DOHH2 (cell line): Measurements from ENCODE around the gene L3MBTL3.

Experiments
- H3F3A ChIP-seq: fragments of 200-600 bp; sonication (generic), shearing (Covaris generic); 2 replicates; pipeline ENCODE4 v1.6.0; 2016; ENCODE audit warnings: antibody characterized with exemption, mild to moderate bottlenecking; ENCODE audit not compliant: control insufficient read depth, insufficient read depth
- H3K27ac ChIP-seq: fragments of 200-600 bp; sonication (generic); 2 replicates; pipeline ENCODE4 v1.5.1; 2014; ENCODE audit warnings: low read depth, mild to moderate bottlenecking, low read length, moderate library complexity
- H3K27me3 ChIP-seq: fragments of 200-600 bp; sonication (generic); 2 replicates; pipeline ENCODE4 v1.6.1; 2014; ENCODE audit warnings: mild to moderate bottlenecking, low read length, mixed read lengths; ENCODE audit not compliant: control insufficient read depth
- H3K36me3 ChIP-seq: fragments of 200-600 bp; sonication (generic); 2 replicates; pipeline ENCODE4 v1.6.1; 2014; ENCODE audit warnings: mild to moderate bottlenecking, low read length, moderate library complexity, mixed read lengths; ENCODE audit not compliant: control insufficient read depth
- H3K4me1 ChIP-seq: fragments of 200-600 bp; sonication (generic); 2 replicates; pipeline ENCODE4 v1.6.1; 2014; ENCODE audit warnings: mild to moderate bottlenecking, low read length, mixed read lengths; ENCODE audit not compliant: control insufficient read depth
- H3K4me2 ChIP-seq: fragments of 200-600 bp; sonication (generic); 2 replicates; pipeline ENCODE4 v1.6.0; 2014; ENCODE audit warnings: mild to moderate bottlenecking, low read length, moderate library complexity
- H3K4me3 ChIP-seq: fragments of 200-600 bp; sonication (generic); 2 replicates; pipeline ENCODE4 v1.5.1; 2014; ENCODE audit warnings: mild to moderate bottlenecking, low read length, mixed read lengths
- H3K79me2 ChIP-seq: fragments of 200-600 bp; sonication (generic); 2 replicates; pipeline ENCODE4 v1.6.1; 2014; ENCODE audit warnings: mild to moderate bottlenecking, low read length, mixed read lengths; ENCODE audit not compliant: control insufficient read depth
- H3K9me2 ChIP-seq: fragments of 200-600 bp; sonication (generic); replicated peaks from 2 replicates; pipeline ENCODE4 v1.6.1; 2014; ENCODE audit warnings: mild to moderate bottlenecking, low read length, mixed read lengths; ENCODE audit not compliant: control insufficient read depth
- H3K9me3 ChIP-seq: fragments of 200-600 bp; sonication (generic); 2 replicates; pipeline ENCODE4 v1.6.1; 2014; ENCODE audit warnings: antibody characterized with exemption, low read length, mixed read lengths; ENCODE audit not compliant: control insufficient read depth, insufficient read depth
- H4K20me1 ChIP-seq: fragments of 200-600 bp; sonication (generic); 2 replicates; pipeline ENCODE4 v1.6.0; 2014; ENCODE audit warnings: low read depth, mild to moderate bottlenecking, antibody characterized with exemption, low read length, moderate library complexity; ENCODE audit not compliant: control insufficient read depth, insufficient read depth
- CTCF ChIP-seq: fragments of 200-600 bp; sonication (generic); IDR thresholded peaks from one replicate; pipeline ENCODE4 v1.5.1; 2014; ENCODE audit warnings: antibody characterized with exemption, mild to moderate bottlenecking, low read depth, low read length; ENCODE audit not compliant: poor library complexity, severe bottlenecking
- EZH2phosphoT487 ChIP-seq: fragments of 200-600 bp; sonication (generic); IDR thresholded peaks from 2 replicates; pipeline ENCODE4 v1.6.1; 2017; ENCODE audit warnings: borderline replicate concordance, mild to moderate bottlenecking, antibody characterized with exemption, low read length, moderate library complexity, mixed read lengths

The L3MBTL3 gene

DNA sequence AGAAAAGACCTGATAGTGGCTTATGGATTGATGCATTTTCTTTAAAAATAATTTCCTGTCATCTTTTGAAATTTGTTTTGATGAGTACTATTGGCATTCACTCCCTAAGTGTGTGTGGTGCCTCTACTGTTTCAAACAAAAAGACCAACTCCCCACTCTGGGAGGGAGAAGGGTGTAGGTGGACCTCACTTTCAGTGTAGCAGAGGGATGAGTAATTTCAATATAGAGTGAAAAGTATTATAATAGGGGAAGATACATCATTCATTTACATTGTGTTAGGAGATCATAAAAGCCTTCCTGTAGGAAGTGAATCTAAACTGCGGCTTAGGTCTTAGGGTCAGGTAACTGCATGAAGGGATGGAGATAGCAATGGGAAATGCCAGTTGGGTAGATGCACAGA is 158.0 kb downstream of the L3MBTL3 start:
- no peaks in the 10 kb centered on the region for H3K36me3 ChIP-seq
- H3K4me1 ChIP-seq, result no peaks in the 10 kb centered on the region
- H3K4me2 ChIP-seq, result no peak overlapping the region
- no peaks in the 10 kb centered on the region for H3K79me2 ChIP-seq
- no peaks in the 10 kb centered on the region for H3F3A ChIP-seq
- H3K9me3 ChIP-seq, result no peaks in the 10 kb centered on the region
- no peak overlapping the region for H3K4me3 ChIP-seq
- H4K20me1 ChIP-seq, result no peaks in the 10 kb centered on the region
- no peak overlapping the region for H3K27ac ChIP-seq
- H3K27me3 ChIP-seq, result no peaks in the 10 kb centered on the region
- TF ChIP-seq EZH2phosphoT487 (no peak), CTCF (no peak)
- H3K9me2 ChIP-seq, result no peaks in the 10 kb centered on the region

GRCh38 chr6:130178692-130179091 is 160.3 kb downstream of the L3MBTL3 start:
- TF ChIP-seq CTCF (no peak), EZH2phosphoT487 (no peak)

GRCh38 chr6:130182466-130182865 is 164.1 kb downstream of the L3MBTL3 start:
- TF ChIP-seq EZH2phosphoT487 (no peak), CTCF (no peak)
- no peaks in the 10 kb centered on the region for H3K79me2 ChIP-seq
- no peak overlapping the region for H3K4me3 ChIP-seq
- H3K36me3 ChIP-seq, result no peaks in the 10 kb centered on the region
- no peak overlapping the region for H3K4me2 ChIP-seq
- H3K27ac ChIP-seq, result no peak overlapping the region
- H3K27me3 ChIP-seq, result no peaks in the 10 kb centered on the region
- H4K20me1 ChIP-seq, result no peaks in the 10 kb centered on the region
- H3K9me3 ChIP-seq, result no peaks in the 10 kb centered on the region
- no peaks in the 10 kb centered on the region for H3F3A ChIP-seq
- no peaks in the 10 kb centered on the region for H3K4me1 ChIP-seq
- no peaks in the 10 kb centered on the region for H3K9me2 ChIP-seq

More at GRCh38 chr6:130178692-130179091, 160.3 kb downstream of the L3MBTL3 start:
- no peaks in the 10 kb centered on the region for H3K36me3 ChIP-seq
- H3K79me2 ChIP-seq, result no peaks in the 10 kb centered on the region
- H3K9me2 ChIP-seq, result no peaks in the 10 kb centered on the region
- no peaks in the 10 kb centered on the region for H4K20me1 ChIP-seq
- no peak overlapping the region for H3K4me3 ChIP-seq
- no peak overlapping the region for H3K27ac ChIP-seq
- H3K9me3 ChIP-seq, result no peaks in the 10 kb centered on the region
- H3K4me1 ChIP-seq, result no peaks in the 10 kb centered on the region
- H3F3A ChIP-seq, result no peaks in the 10 kb centered on the region
- H3K4me2 ChIP-seq, result no peak overlapping the region
- no peaks in the 10 kb centered on the region for H3K27me3 ChIP-seq
